ENCODE data around the gene AGPAT3.
"Not testable (repeated sequence)": the region's sequence is repeated elsewhere in the genome, so short reads cannot be mapped to it uniquely, and the experiment has no call there.

AGPAT3 gene

DNA sequence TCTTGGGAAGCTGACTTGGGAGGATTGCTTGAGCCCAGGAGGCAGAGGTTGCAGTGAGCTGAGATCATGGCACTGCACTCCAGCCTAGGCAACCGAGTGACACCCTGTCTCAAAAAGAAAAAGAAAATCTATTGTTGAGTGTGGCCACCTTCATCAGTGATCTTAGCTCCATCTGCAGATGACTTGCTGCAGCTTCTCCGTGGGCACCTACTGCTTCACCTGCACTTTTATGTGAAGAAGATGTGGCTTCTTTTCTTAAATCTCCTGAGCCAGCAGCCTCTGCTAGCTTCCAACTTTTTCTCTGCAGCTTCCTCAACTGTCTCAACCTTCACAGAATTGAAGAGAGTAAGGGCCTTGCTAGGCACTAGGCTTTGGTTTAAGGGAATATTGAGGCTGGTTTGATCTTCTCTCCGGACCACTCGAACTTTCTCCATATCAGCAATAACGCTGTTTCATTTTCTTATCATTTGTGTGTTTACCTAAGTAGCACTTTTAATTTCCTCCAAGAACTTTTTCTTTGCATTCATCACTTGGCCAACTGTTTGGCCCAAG is 28.0 kb downstream of the AGPAT3 start:
- no peaks in the 10 kb centered on the region for H3K9me3 Mint-ChIP-seq
- H3K36me3 Mint-ChIP-seq: peaks cover 31% of the 10 kb centered on the region
- H3K27me3 Mint-ChIP-seq: no peaks in the 10 kb centered on the region
- peaks cover 44% of the 10 kb centered on the region for H3K4me1 Mint-ChIP-seq
- H3K4me3 Mint-ChIP-seq: peak overlapping the region; percentile 58
- CTCF ChIA-PET: interaction anchor here (1.2 to 2.3 kb wide), 5 partner anchors 43 to 103 kb away, joined by 3 to 7 read pairs (median 4); partner anchors contain the start of gene RRP1
- peak overlapping the region; percentile 85 for H3K27ac Mint-ChIP-seq
- DNase-seq: no peak

DNA sequence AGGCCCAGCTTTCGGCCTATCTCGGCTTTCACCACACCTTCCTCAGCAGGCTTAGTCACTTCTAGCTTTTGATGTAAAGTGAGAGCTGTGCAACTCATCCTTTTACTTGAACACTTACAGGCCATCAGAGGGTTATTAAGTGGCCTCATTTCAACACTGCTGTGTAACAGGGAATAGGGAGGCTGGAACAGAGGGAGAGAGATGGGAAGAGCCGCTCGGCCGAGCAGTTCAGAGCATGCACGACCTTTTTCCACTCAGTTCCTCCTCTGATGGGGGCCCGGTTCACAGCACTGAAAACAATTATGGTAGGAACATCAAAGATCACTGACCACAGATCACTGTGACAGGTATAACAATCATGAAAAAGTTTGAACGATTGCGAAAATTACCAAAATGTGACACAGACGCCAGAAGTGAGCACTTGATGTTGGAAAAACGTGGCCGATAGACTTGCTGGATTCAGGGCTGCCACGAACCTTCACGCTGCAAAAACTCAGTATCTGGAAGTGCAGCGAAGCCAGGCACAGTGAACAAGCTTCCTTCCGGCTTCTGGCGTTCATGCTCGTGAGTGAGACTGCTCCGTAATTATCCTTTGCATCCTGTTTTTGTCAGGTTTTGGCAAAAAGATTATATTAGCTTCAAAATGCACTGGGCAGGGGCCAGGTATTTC is 28.6 kb downstream of the AGPAT3 start:
- H3K27ac Mint-ChIP-seq: peak overlapping the region; percentile 85
- DNase-seq: no peak
- CTCF ChIA-PET: interaction anchor here (1.2 to 2.3 kb wide), 4 partner anchors 45 to 104 kb away, joined by 3 to 7 read pairs (median 5); partner anchors contain the start of gene RRP1

DNA sequence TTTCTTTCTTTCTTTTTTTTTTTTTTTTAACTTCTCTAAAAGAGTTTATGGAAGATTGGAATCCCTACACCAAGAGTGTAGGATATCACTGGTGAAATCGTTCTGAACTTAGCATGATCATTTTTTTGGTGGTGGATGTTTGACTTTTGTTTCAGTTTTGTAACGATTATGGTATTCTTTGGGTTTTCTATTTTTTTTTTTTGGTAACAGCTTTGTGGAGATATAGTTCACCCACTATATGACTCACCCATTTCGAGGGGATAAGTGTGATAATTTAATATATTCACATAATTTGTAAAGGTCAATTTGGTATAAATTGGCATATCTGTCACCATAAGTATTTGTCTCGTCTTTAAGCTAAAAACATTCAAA is 29.2 kb downstream of the AGPAT3 start:
- peaks cover 38% of the 10 kb centered on the region for H3K36me3 Mint-ChIP-seq
- peak overlapping the region; percentile 85 for H3K27ac Mint-ChIP-seq
- CTCF ChIA-PET: interaction anchor here (1.2 to 2.3 kb wide), 3 partner anchors 44 to 85 kb away, joined by 4 to 7 read pairs (median 6); no protein-coding TSS in a partner anchor
- H3K4me1 Mint-ChIP-seq: peaks cover 39% of the 10 kb centered on the region
- H3K9me3 Mint-ChIP-seq: peaks cover 3% of the 10 kb centered on the region
- peak overlapping the region; percentile 58 for H3K4me3 Mint-ChIP-seq
- no peaks in the 10 kb centered on the region for H3K27me3 Mint-ChIP-seq
- DNase-seq: no peak

More for the DNA sequence above, 28.6 kb downstream of the AGPAT3 start:
- no peaks in the 10 kb centered on the region for H3K9me3 Mint-ChIP-seq
- no peaks in the 10 kb centered on the region for H3K27me3 Mint-ChIP-seq
- H3K36me3 Mint-ChIP-seq: peaks cover 33% of the 10 kb centered on the region
- H3K4me1 Mint-ChIP-seq: peaks cover 40% of the 10 kb centered on the region
- peak overlapping the region; percentile 58 for H3K4me3 Mint-ChIP-seq

DNA sequence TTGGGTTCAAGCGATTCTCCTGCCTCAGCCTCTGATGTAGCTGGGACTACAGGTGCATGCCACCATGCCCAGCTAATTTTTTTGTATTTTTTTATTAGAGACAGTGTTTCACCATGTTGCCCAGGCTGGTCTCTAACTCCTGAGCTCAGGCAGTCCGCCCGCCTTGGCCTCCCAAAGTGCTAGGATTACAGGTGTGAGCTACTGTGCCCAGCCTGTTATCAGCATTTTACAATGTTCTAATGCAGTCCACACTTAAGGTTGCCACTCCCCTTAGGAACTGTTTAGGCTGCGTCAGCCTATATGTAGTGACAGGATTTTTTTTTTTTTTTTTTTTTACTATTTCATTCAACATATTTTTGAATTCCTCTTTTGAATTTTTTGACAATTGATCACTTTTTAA is 30.2 kb downstream of the AGPAT3 start:
- CTCF ChIA-PET: no interaction called here
- no peak for DNase-seq
- Mint-ChIP-seq H3K4me1 (peaks cover 29% of the 10 kb centered on the region), H3K27ac (no peak overlapping the region), H3K9me3 (peaks cover 3% of the 10 kb centered on the region), H3K4me3 (no peak overlapping the region), H3K27me3 (no peaks in the 10 kb centered on the region), H3K36me3 (peaks cover 38% of the 10 kb centered on the region)

DNA sequence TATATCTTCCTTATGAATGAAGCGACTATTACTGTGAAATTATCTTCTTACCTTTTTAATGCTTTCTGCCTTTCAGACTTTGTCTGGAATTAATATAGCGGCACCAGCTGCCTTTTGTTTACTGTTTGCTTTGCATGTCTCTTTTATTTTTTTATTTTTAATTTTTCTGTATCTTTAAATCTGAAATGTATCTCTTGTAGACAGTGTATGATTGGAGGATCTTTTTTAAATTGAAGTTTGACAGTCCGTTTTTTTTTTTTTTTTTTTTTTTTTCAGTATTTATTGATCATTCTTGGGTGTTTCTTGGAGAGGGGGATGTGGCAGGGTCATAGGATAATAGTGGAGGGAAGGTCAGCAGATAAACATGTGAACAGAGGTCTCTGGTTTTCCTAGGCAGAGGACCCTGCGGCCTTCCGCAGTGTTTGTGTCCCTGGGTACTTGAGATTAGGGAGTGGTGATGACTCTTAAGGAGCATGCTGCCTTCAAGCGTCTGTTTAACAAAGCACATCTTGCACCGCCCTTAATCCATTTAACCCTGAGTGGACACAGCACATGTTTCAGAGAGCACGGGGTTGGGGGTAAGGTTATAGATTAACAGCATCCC is 31.8 kb downstream of the AGPAT3 start:
- DNase-seq, CTCF ChIA-PET, H3K9me3 Mint-ChIP-seq, H3K27me3 Mint-ChIP-seq, H3K4me3 Mint-ChIP-seq, H3K27ac Mint-ChIP-seq: not testable (repeated sequence)
- Mint-ChIP-seq H3K4me1 (peaks cover 27% of the 10 kb centered on the region), H3K36me3 (peaks cover 47% of the 10 kb centered on the region)

DNA sequence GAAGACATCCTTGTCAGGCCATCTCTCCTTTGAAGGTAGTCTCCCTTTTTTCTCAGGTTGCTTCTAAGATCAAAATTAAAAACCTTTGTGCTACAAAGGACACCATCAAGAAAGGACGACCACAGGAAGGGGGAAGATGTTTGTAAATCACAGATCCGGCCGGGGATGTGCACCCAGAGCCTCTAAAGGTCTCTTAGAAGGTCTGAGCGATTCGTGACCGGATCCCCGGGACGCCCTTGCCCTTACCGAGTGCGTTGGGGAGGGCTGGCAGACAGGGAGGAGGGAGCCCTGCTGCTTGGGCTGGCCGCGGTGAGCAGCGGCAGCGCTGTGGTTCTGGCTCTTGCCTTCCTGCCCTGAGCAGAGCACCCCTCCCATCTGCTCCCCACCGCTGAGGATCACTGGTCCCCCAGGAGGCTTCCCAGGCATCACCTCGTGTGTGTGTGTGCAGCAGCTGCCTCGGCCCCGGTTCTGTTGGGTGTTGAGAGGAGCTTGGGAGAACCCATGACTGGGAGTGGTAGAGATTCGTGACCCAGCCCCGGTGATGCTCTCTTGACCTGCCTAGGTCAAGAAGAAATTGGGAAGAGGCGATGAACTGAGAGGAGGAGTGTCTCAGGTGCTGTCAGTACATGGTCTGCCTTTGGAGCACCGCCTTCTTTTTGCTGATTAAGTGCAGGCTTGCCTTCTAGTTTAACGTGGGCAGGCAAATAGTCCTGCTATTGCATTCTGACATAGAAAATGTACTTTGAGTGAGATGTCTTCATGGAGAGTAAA is 34.5 kb downstream of the AGPAT3 start:
- H3K36me3 Mint-ChIP-seq: peaks cover 42% of the 10 kb centered on the region
- no peak for DNase-seq
- H3K27ac Mint-ChIP-seq: peak overlapping the region; percentile 67
- CTCF ChIA-PET: interaction anchor here (1.9 kb wide), 1 partner anchor 76 kb away, joined by 5 read pairs; no protein-coding TSS in a partner anchor
- H3K27me3 Mint-ChIP-seq: no peaks in the 10 kb centered on the region
- no peak overlapping the region for H3K4me3 Mint-ChIP-seq
- peaks cover 3% of the 10 kb centered on the region for H3K4me1 Mint-ChIP-seq
- H3K9me3 Mint-ChIP-seq: peaks cover 3% of the 10 kb centered on the region

DNA sequence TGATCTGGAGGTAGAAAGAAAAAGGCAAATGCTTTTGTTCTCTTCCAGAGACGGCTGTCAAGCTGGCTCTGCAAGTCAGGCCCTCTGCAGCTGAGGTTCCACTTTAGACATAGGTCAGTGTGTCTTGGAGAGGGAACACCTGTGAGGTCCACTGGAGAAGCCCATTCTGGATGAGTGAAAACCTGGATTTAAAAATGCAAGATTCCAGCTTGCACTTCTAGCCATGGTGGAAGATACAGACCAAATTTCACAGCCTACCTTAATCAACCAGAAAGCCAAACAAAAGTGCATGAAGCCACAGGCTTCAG is 35.0 kb downstream of the AGPAT3 start:
- Mint-ChIP-seq H3K27me3 (no peaks in the 10 kb centered on the region), H3K27ac (peak overlapping the region; percentile 67), H3K9me3 (peaks cover 3% of the 10 kb centered on the region), H3K4me3 (no peak overlapping the region), H3K36me3 (peaks cover 46% of the 10 kb centered on the region), H3K4me1 (peaks cover 3% of the 10 kb centered on the region)
- CTCF ChIA-PET: interaction anchor here (1.3 to 1.9 kb wide), 2 partner anchors 8 to 75 kb away, joined by 3 to 5 read pairs; no protein-coding TSS in a partner anchor
- no peak for DNase-seq

DNA sequence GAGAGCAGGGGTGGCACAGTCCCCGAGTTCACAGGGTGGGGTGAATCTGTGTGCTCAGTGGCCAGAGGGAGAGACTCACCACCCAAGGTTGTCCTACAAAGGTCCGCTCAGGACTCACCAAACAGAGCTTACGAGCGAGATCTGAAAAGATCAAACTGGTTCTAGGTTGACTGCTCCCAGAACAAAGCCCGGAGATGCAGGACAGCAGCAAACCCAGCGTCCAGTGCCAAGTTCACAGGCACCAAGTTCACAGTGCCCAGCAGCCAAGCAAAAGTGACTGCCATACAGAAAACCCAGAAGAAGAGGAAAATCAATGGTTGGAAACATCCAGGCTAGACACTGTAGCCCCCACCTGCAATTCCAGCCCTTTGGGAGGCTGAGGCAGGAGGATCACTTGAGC is 35.7 kb downstream of the AGPAT3 start:
- H3K9me3 Mint-ChIP-seq: peaks cover 3% of the 10 kb centered on the region
- H3K36me3 Mint-ChIP-seq: peaks cover 47% of the 10 kb centered on the region
- H3K4me1 Mint-ChIP-seq: peaks cover 3% of the 10 kb centered on the region
- no peak for DNase-seq
- no peak overlapping the region for H3K4me3 Mint-ChIP-seq
- no peaks in the 10 kb centered on the region for H3K27me3 Mint-ChIP-seq
- no peak overlapping the region for H3K27ac Mint-ChIP-seq
- CTCF ChIA-PET: interaction anchor here (0.6 to 1.9 kb wide), 5 partner anchors 9 to 551 kb away, joined by 3 to 5 read pairs (median 3); no protein-coding TSS in a partner anchor

DNA sequence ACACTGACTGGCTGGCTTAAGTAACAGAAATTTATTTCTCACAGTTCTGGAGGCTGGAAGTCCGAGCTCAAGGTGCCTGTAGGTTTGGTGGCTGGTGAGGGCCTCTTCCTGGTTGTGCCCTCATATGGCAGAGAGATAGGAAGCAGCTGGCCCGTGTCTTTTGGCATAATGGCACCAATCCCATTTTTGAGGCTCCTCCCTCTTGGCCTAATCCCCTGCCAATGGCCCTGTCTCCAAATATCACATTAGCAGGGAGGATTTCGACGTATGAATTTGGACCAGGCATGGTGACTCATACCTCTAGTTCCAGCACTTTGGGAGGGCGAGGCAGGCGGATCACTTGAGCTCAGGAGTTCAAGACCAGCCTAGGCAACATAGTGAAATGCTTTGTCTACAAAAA is 37.4 kb downstream of the AGPAT3 start:
- no peak for DNase-seq
- CTCF ChIA-PET: interaction anchor here (0.6 kb wide), 1 partner anchor 19 kb away, joined by 3 read pairs; no protein-coding TSS in a partner anchor
- H3K4me3 Mint-ChIP-seq: no peak overlapping the region

DNA sequence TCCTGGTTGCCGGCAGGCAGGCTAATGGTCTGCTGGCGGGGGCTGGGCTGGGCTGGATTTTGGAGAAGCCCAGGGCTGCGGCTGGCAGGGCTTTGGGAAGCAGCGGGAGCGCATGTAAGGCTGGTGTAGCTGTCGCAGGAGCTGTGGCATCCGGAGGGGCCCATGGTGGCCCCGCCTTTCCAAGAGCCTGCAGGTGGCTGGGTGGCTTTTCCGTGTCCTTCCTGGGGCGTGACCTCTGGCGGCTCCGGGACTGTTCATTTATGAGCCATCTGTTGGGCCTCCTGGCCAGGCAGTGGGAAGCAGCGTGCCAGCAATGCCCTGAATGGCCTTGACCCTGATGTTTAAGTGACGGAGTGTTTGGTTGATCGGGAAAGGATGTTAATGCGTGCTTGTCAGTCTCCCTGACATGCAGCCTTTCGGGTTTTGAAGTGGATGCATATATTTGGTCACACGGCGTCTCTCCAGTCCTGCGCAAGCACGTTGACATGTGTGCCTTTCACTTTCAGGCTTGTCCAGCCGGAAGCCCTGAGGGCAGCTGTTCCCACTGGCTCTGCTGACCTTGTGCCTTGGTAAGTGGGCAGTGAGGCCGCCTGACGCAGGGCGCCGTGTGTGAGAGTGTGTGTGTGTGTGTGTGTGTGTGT is 38.5 kb downstream of the AGPAT3 start:
- no peak for DNase-seq
- Mint-ChIP-seq H3K9me3 (peaks cover 3% of the 10 kb centered on the region), H3K27ac (no peak overlapping the region), H3K27me3 (no peaks in the 10 kb centered on the region), H3K36me3 (peaks cover 51% of the 10 kb centered on the region), H3K4me3 (no peak overlapping the region), H3K4me1 (peaks cover 3% of the 10 kb centered on the region)
- CTCF ChIA-PET: no interaction called here

More for the DNA sequence above, 37.4 kb downstream of the AGPAT3 start:
- H3K9me3 Mint-ChIP-seq: peaks cover 3% of the 10 kb centered on the region
- peaks cover 3% of the 10 kb centered on the region for H3K4me1 Mint-ChIP-seq
- H3K36me3 Mint-ChIP-seq: peaks cover 53% of the 10 kb centered on the region
- no peak overlapping the region for H3K27ac Mint-ChIP-seq
- no peaks in the 10 kb centered on the region for H3K27me3 Mint-ChIP-seq

DNA sequence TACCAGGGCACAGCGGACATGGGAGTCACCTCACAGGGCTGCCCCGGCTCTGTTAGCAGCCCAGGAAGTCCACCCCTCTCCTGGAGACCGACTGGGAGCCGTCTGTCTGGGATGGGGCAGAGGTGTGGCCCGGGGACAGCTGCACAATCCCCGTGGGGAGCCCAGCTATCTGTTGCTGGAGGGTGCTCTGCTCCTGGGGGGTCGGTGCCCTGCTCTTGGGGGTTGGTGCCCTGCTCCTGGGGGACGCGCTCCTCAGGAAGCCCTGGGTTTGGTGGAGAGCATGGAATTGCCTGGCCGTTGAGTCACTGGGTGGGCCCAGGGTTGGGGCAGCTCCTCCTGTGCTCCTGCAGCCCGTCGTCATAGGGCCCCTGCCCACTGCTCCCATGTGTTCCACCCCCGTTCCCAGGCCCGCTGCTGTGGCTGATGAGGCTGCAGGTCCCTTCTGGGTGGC is 39.3 kb downstream of the AGPAT3 start:
- no peak for DNase-seq
- no peaks in the 10 kb centered on the region for H3K27me3 Mint-ChIP-seq
- H3K4me1 Mint-ChIP-seq: peaks cover 3% of the 10 kb centered on the region
- H3K9me3 Mint-ChIP-seq: no peaks in the 10 kb centered on the region
- CTCF ChIA-PET: interaction anchor here (1.2 kb wide), 1 partner anchor 19 kb away, joined by 3 read pairs; no protein-coding TSS in a partner anchor
- H3K4me3 Mint-ChIP-seq: no peak overlapping the region
- H3K36me3 Mint-ChIP-seq: peaks cover 45% of the 10 kb centered on the region
- peak overlapping the region; percentile 7 for H3K27ac Mint-ChIP-seq

DNA sequence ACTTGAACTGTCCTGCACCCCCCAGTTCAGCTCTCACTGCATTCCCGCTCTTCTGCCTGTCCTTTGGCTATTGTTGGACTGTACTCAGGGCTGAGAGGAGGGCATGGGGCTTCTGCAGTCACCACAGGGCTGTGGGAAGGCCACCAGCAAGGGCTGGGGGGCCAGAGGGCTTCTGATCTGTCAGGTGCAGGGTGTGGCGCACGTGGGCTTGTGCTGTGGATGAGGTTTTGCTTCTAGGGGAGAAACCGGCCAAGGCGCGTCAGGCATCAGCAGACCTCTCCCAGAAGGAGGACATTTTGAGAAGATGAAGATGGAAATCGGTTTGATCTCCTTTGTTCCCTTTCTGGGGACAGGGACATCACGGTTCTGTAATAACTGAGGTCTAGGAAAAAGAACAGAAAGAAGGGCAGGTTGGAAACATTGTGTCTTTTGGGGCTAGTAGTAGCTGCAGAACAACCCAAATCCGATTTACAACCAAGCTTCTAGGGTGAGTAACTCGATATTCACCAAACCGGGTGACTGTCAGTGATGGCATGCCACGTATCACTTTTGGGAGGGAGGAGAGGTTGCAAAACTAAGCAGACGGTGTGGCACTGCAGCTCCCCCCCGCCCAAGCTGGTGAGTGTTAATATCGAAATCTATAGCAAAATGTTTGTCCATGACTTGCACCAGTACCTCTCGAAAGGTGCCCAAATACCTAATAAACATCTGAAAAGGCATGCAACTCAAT is 40.9 kb downstream of the AGPAT3 start:
- no peak for DNase-seq
- CTCF ChIA-PET: no interaction called here
- Mint-ChIP-seq H3K4me1 (peaks cover 3% of the 10 kb centered on the region), H3K9me3 (no peaks in the 10 kb centered on the region), H3K27me3 (no peaks in the 10 kb centered on the region), H3K36me3 (peaks cover 32% of the 10 kb centered on the region), H3K27ac (no peak overlapping the region), H3K4me3 (no peak overlapping the region)

Measured in activated naive CD4-positive, alpha-beta T cell treated with anti-CD3 and anti-CD28 coated beads, Interleukin-2, amount 10 ng/mL, durations not matched to agents 7 days and 5 days (primary cell).